CD14-positive monocyte (primary cell): ENCODE data around the gene MYO1D. TPM values are rescaled to one million over a fixed set of nuclear protein-coding genes. Genes with fewer than 3 reads are reported as not detected.

ENCODE experiments used
- DNase-seq, 3 donors: peaks; one replicate each; pipeline ENCODE4 v3.0.0-alpha.2; 2011 to 2022
- H2AFZ ChIP-seq: 2 replicates; pipeline ENCODE4 v1.6.0; 2012; ENCODE audit warnings: mild to moderate bottlenecking, low read depth, low read length, inconsistent platforms; ENCODE audit not compliant: insufficient read depth, poor library complexity, severe bottlenecking
- H3K27ac ChIP-seq, 2 donors: 1 replicate in 1 of 2; 2 replicates in 1 of 2; pipeline ENCODE4 v1.5.1; 2012 to 2013; ENCODE audit warnings: low read length in 2 of 2, control low read depth in 1 of 2, inconsistent platforms in 1 of 2, low read depth in 1 of 2, mild to moderate bottlenecking in 1 of 2
- H3K27me3 ChIP-seq, 2 donors: one replicate each; pipeline versions ENCODE4 v1.6.0 to v1.6.1; 2011 to 2013; ENCODE audit warnings: low read length in 2 of 2; ENCODE audit not compliant: control insufficient read depth in 2 of 2, insufficient read depth in 2 of 2
- H3K36me3 ChIP-seq, 2 donors: replicated peaks in 1 of 2; 1 replicate in 1 of 2; 2 replicates in 1 of 2; pipeline versions ENCODE4 v1.5.1 to v1.6.1; 2012 to 2013; ENCODE audit warnings: low read length in 2 of 2, control low read depth in 1 of 2, inconsistent platforms in 1 of 2, mild to moderate bottlenecking in 1 of 2; ENCODE audit not compliant: insufficient read depth in 2 of 2, control insufficient read depth in 1 of 2
- H3K4me1 ChIP-seq, 2 donors: 1 replicate in 1 of 2; 2 replicates in 1 of 2; pipeline versions ENCODE4 v1.5.1 to v1.6.1; 2012 to 2013; ENCODE audit warnings: low read length in 2 of 2, control low read depth in 1 of 2, inconsistent platforms in 1 of 2, mild to moderate bottlenecking in 1 of 2, moderate library complexity in 1 of 2; ENCODE audit not compliant: insufficient read depth in 2 of 2, control insufficient read depth in 1 of 2
- H3K4me2 ChIP-seq: replicated peaks from 2 replicates; pipeline ENCODE3; 2012; ENCODE audit warnings: low read length, moderate library complexity, mild to moderate bottlenecking; ENCODE audit not compliant: poor library complexity, severe bottlenecking; ENCODE audit errors: extremely low read depth
- H3K4me3 ChIP-seq, 3 experiments: fragments of 200-600 bp in 1 of 3; sonication (generic) in 1 of 3; replicated peaks in 1 of 3; 1 replicate in 2 of 3; 2 replicates in 1 of 3; pipeline ENCODE4 v1.5.1; 2011 to 2013; ENCODE audit warnings: low read length in 3 of 3, mild to moderate bottlenecking in 3 of 3, control low read depth in 2 of 3, low read depth in 2 of 3, inconsistent platforms in 1 of 3, moderate library complexity in 1 of 3
- H3K79me2 ChIP-seq: 2 replicates; pipeline ENCODE4 v1.6.0; 2012; ENCODE audit warnings: mild to moderate bottlenecking, control low read depth, inconsistent platforms, low read length, moderate library complexity; ENCODE audit not compliant: insufficient read depth
- H3K9ac ChIP-seq: 2 replicates; pipeline ENCODE4 v1.6.0; 2017; ENCODE audit warnings: low read length, mild to moderate bottlenecking; ENCODE audit not compliant: insufficient read depth, poor library complexity, severe bottlenecking
- H3K9me3 ChIP-seq, 2 donors: replicated peaks in 1 of 2; 1 replicate in 1 of 2; 2 replicates in 1 of 2; pipeline versions ENCODE4 v1.5.1 to v1.6.1; 2012 to 2013; ENCODE audit warnings: low read length in 2 of 2, control low read depth in 1 of 2; ENCODE audit not compliant: control insufficient read depth in 1 of 2, insufficient read depth in 1 of 2
- H4K20me1 ChIP-seq: 2 replicates; pipeline ENCODE4 v1.6.0; 2012; ENCODE audit warnings: mild to moderate bottlenecking, low read length, control low read depth, moderate library complexity; ENCODE audit not compliant: insufficient read depth
- H3K27ac Mint-ChIP-seq, 7 donors: one replicate each; pipeline ENCODE4 v1.8.0; 2020; ENCODE audit warnings: mild to moderate bottlenecking in 7 of 7, mixed read lengths in 7 of 7, moderate library complexity in 6 of 7, inconsistent platforms in 2 of 7
- H3K27me3 Mint-ChIP-seq, 3 donors: one replicate each; pipeline ENCODE4 v1.8.0; 2021 to 2022; ENCODE audit warnings: low read depth in 3 of 3, mild to moderate bottlenecking in 3 of 3, mixed read lengths in 3 of 3, moderate library complexity in 3 of 3, inconsistent platforms in 1 of 3
- H3K36me3 Mint-ChIP-seq, 2 donors: one replicate each; pipeline ENCODE4 v1.8.0; 2020; ENCODE audit warnings: mixed read lengths in 2 of 2, inconsistent platforms in 1 of 2, mild to moderate bottlenecking in 1 of 2
- H3K4me1 Mint-ChIP-seq: one replicate; pipeline ENCODE4 v1.8.0; 2020; ENCODE audit warnings: mild to moderate bottlenecking, mixed read lengths
- H3K4me3 Mint-ChIP-seq, 2 donors: one replicate each; pipeline ENCODE4 v1.8.0; 2020; ENCODE audit warnings: mild to moderate bottlenecking in 2 of 2, mixed read lengths in 2 of 2, moderate library complexity in 1 of 2
- H3K9me3 Mint-ChIP-seq, 7 donors: one replicate each; pipeline ENCODE4 v1.8.0; 2020 to 2022; ENCODE audit warnings: mixed read lengths in 7 of 7, mild to moderate bottlenecking in 6 of 7, moderate library complexity in 6 of 7, inconsistent platforms in 2 of 7
- WGBS: methylation state at CpG from one replicate; pipeline ENCODE4 v1.1.5; 2013; ENCODE audit warnings: missing lambda C conversion rate; ENCODE audit not compliant: insufficient coverage; 5-methylcytosine and 5-hydroxymethylcytosine counted together
- intact Hi-C, 2 donors: fragments of 100-400 bp; cut with micrococcal nuclease; formaldehyde crosslinking; loops; one replicate each; pipeline versions ENCODE4 v1.15.0 to v1.15.1; 2023
- polyA plus RNA-seq, 3 donors: library from polyadenylated mRNA; depleted of rRNA in 1 of 3; unstranded in 2 of 3; stranded (reverse) in 1 of 3; fragments of 300-500 nt in 2 of 3; fragments of >200 nt in 1 of 3; fragmentation: Illumina TruSeq in 2 of 3; gene quantifications; 1 replicate in 2 of 3; 2 replicates in 1 of 3; pipeline ENCODE4 v1.2.3, GENCODE V29; 2012 to 2021
- TF ChIP-seq, protein P1 (sequence below): fragments of 200-600 bp; IDR thresholded peaks from one replicate; pipeline ENCODE4 v1.8.0; 2022; ENCODE audit warnings: antibody characterized with exemption, mild to moderate bottlenecking

MYO1D gene
- polyA plus RNA-seq, 3 donors, result 0.22 to 0.39 (median 0.26) TPM

GRCh38 chr17:32877164-32877764 lies 340 bp upstream of the MYO1D start:
- Histone ChIP-seq H3K9me3 (peaks cover 0 to 7% of the 10 kb centered on the region in 2 donors), H3K4me3 (peak overlapping the region; percentile 23 to 60 (median 49)), H3K79me2 (no peaks in the 10 kb centered on the region), H3K4me1 (peaks cover 16 to 24% of the 10 kb centered on the region in 2 donors), H3K36me3 (no peaks in the 10 kb centered on the region), H2AFZ (peak overlapping the region; percentile 78), H3K27me3 (peaks cover 51 to 62% of the 10 kb centered on the region in 2 donors), H3K9ac (no peak overlapping the region), H3K4me2 (peak overlapping the region; percentile 84), H4K20me1 (no peaks in the 10 kb centered on the region), H3K27ac (no peak overlapping the region)
- H3K36me3 Mint-ChIP-seq, result peaks cover 0 to 4% of the 10 kb centered on the region in 2 donors
- H3K4me3 Mint-ChIP-seq, result peak overlapping the region; percentile 76 to 87
- intact Hi-C loops, result loop anchor here in 1 of 2 donors (5.0 kb wide), 1 partner anchor 90 kb away; no protein-coding TSS in a partner anchor
- H3K27ac Mint-ChIP-seq, result peak overlapping the region in 3 of 7 donors; percentile 13 to 73 (median 56)
- under 1% methylated on average over 37 of the region's 44 CpGs for WGBS
- H3K27me3 Mint-ChIP-seq, result peaks cover 44 to 61% (median 46%) of the 10 kb centered on the region in 3 donors
- TF ChIP-seq, protein P1, sequence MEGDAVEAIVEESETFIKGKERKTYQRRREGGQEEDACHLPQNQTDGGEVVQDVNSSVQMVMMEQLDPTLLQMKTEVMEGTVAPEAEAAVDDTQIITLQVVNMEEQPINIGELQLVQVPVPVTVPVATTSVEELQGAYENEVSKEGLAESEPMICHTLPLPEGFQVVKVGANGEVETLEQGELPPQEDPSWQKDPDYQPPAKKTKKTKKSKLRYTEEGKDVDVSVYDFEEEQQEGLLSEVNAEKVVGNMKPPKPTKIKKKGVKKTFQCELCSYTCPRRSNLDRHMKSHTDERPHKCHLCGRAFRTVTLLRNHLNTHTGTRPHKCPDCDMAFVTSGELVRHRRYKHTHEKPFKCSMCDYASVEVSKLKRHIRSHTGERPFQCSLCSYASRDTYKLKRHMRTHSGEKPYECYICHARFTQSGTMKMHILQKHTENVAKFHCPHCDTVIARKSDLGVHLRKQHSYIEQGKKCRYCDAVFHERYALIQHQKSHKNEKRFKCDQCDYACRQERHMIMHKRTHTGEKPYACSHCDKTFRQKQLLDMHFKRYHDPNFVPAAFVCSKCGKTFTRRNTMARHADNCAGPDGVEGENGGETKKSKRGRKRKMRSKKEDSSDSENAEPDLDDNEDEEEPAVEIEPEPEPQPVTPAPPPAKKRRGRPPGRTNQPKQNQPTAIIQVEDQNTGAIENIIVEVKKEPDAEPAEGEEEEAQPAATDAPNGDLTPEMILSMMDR, result peak; percentile 80
- peak; percentile 66 to 79 (median 73) for DNase-seq
- H3K4me1 Mint-ChIP-seq, result peaks cover 22% of the 10 kb centered on the region
- H3K9me3 Mint-ChIP-seq, result peaks cover 0 to 5% (median 2%) of the 10 kb centered on the region in 7 donors

DNA sequence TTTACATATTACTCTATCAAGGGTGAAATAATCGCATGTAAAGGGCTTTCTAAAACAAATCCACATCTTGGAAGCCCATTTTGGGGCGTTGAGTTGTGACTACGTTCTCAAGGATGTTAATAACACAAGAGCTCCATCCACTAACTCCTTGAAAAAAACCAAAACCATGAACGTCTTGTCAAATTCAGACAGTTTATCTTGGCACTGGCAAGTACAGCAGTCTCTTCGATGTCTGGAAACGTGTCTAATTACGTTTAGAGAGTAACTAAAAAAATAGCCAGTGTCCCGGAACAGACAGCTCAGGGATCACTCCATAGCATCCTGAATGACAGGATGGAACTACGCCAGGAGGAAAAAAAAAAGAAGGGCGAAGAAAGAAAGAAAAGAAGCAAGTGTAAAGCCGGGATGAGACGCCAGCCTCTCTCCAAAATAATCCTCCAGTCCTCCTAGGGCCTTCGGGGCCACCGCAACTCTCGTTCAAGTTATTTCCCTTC lies 954 bp downstream of the MYO1D start:
- Histone ChIP-seq H3K9me3 (peaks cover 0 to 7% of the 10 kb centered on the region in 2 donors), H3K27ac (no peak overlapping the region), H3K79me2 (no peaks in the 10 kb centered on the region), H2AFZ (peak overlapping the region; percentile 78), H4K20me1 (no peaks in the 10 kb centered on the region), H3K4me2 (peak overlapping the region; percentile 84), H3K27me3 (peaks cover 47 to 61% of the 10 kb centered on the region in 2 donors), H3K9ac (no peak overlapping the region), H3K4me1 (peaks cover 26 to 33% of the 10 kb centered on the region in 2 donors), H3K4me3 (peak overlapping the region in 1 of 3 experiments; percentile 60), H3K36me3 (no peaks in the 10 kb centered on the region)
- Mint-ChIP-seq H3K27ac (peak overlapping the region in 2 of 7 donors; percentile 26 to 69), H3K9me3 (peaks cover 0 to 11% (median 2%) of the 10 kb centered on the region in 7 donors), H3K27me3 (peaks cover 40 to 52% (median 47%) of the 10 kb centered on the region in 3 donors), H3K36me3 (peaks cover 0 to 4% of the 10 kb centered on the region in 2 donors), H3K4me1 (peaks cover 31% of the 10 kb centered on the region), H3K4me3 (peak overlapping the region; percentile 75 to 91)
- intact Hi-C loops, result loop anchor here in 1 of 2 donors (5.0 kb wide), 1 partner anchor 89 kb away; no protein-coding TSS in a partner anchor
- WGBS, result 16% methylated on average over 5 of the region's 15 CpGs
- DNase-seq, result no peak
- TF ChIP-seq, protein P1, result no peak
